HepG2 (cell line): ENCODE results near the gene UBE2N. TPM values are rescaled to one million over a fixed set of nuclear protein-coding genes. Genes with fewer than 3 reads are reported as not detected.

ENCODE experiments used
- ARID4A ChIP-seq: sonication (generic); formaldehyde crosslinking; IDR thresholded peaks from 2 replicates; pipeline ENCODE4 v1.5.0; 2020; ENCODE audit warnings: mild to moderate bottlenecking, missing genetic modification reagents, borderline replicate concordance
- FLYWCH1 ChIP-seq: sonication (generic); formaldehyde crosslinking; IDR thresholded peaks from 2 replicates; pipeline ENCODE4 v1.8.1; 2023; ENCODE audit warnings: mild to moderate bottlenecking, missing genetic modification reagents
- HMG20A ChIP-seq: IDR thresholded peaks from 2 replicates; pipeline ENCODE4 v1.6.1; 2016; ENCODE audit warnings: borderline replicate concordance
- HOXA5 ChIP-seq: sonication (generic); formaldehyde crosslinking; IDR thresholded peaks from 2 replicates; pipeline ENCODE4 v1.4.0; 2020; ENCODE audit warnings: missing genetic modification reagents
- HOXA9 ChIP-seq: sonication (generic); formaldehyde crosslinking; IDR thresholded peaks from 2 replicates; pipeline ENCODE4 v1.8.1; 2022; ENCODE audit warnings: missing genetic modification reagents, mild to moderate bottlenecking, moderate library complexity, borderline replicate concordance
- SOX5 ChIP-seq: IDR thresholded peaks from 2 replicates; pipeline ENCODE4 v1.6.1; 2016; ENCODE audit warnings: borderline replicate concordance
- STAT5B ChIP-seq: sonication (generic); formaldehyde crosslinking; IDR thresholded peaks from 2 replicates; pipeline ENCODE4 v1.4.0; 2020; ENCODE audit warnings: missing genetic modification reagents
- ZBTB10 ChIP-seq: sonication (generic); formaldehyde crosslinking; IDR thresholded peaks from 2 replicates; pipeline ENCODE4 v1.4.0; 2020; ENCODE audit warnings: missing genetic modification reagents, borderline replicate concordance
- ZBTB42 ChIP-seq: sonication (generic); formaldehyde crosslinking; IDR thresholded peaks from 2 replicates; pipeline ENCODE4 v1.5.0; 2020; ENCODE audit warnings: mild to moderate bottlenecking, missing genetic modification reagents
- ZNF34 ChIP-seq: sonication (generic); formaldehyde crosslinking; IDR thresholded peaks from 2 replicates; pipeline ENCODE4 v1.4.0; 2020; ENCODE audit warnings: mild to moderate bottlenecking, missing genetic modification reagents, borderline replicate concordance
- ZNF484 ChIP-seq: sonication (generic); formaldehyde crosslinking; IDR thresholded peaks from 2 replicates; pipeline ENCODE4 v1.5.1; 2020; ENCODE audit warnings: mild to moderate bottlenecking, low read depth, missing genetic modification reagents, borderline replicate concordance
- ZNF564 ChIP-seq: sonication (generic); formaldehyde crosslinking; IDR thresholded peaks from 2 replicates; pipeline ENCODE4 v1.8.1; 2023; ENCODE audit warnings: mild to moderate bottlenecking, missing genetic modification reagents
- polyA plus RNA-seq, 8 experiments: library from polyadenylated mRNA; depleted of rRNA in 3 of 8; stranded (reverse) in 7 of 8; unstranded in 1 of 8; fragments of >200 nt; fragmentation: Illumina TruSeq in 4 of 8; extraction: Trizol in 4 of 8; gene quantifications; 2 replicates each; pipeline versions ENCODE4 v1.2.1 to v1.2.3, GENCODE V29; 2011 to 2016; ENCODE audit warnings: low read depth in 4 of 8, missing spikeins in 1 of 8, mixed read lengths in 1 of 8; ENCODE audit not compliant: insufficient read depth in 1 of 8
- total RNA-seq, 5 experiments: library from RNA; depleted of rRNA; stranded (reverse); fragments of >200 nt; fragmentation: Illumina TruSeq; extraction: Trizol; gene quantifications; 2 replicates each; pipeline ENCODE4 v1.2.3, GENCODE V29; 2016; ENCODE audit warnings: low read depth in 1 of 5
- TF ChIP-seq, protein P1 (sequence below): sonication (generic); formaldehyde crosslinking; conservative IDR thresholded peaks from 2 replicates; pipeline ENCODE4 v1.8.0; 2022; ENCODE audit warnings: missing genetic modification reagents
- TF ChIP-seq, protein P2 (sequence below): sonication (generic); formaldehyde crosslinking; conservative IDR thresholded peaks from 2 replicates; pipeline ENCODE4 v1.4.0; 2020; ENCODE audit warnings: mild to moderate bottlenecking, missing genetic modification reagents, moderate library complexity

Gene UBE2N
- total and polyA plus RNA-seq, 2 of the 13 experiments (the other 11 are each of a cell fraction or from before 2014, with no cell fraction given) = 188 to 197 TPM

GRCh38 chr12:93377252-93378195 lies 64.2 kb downstream of the UBE2N start, which contains the start of gene NUDT4 (continued):
- TF ChIP-seq, protein P1, sequence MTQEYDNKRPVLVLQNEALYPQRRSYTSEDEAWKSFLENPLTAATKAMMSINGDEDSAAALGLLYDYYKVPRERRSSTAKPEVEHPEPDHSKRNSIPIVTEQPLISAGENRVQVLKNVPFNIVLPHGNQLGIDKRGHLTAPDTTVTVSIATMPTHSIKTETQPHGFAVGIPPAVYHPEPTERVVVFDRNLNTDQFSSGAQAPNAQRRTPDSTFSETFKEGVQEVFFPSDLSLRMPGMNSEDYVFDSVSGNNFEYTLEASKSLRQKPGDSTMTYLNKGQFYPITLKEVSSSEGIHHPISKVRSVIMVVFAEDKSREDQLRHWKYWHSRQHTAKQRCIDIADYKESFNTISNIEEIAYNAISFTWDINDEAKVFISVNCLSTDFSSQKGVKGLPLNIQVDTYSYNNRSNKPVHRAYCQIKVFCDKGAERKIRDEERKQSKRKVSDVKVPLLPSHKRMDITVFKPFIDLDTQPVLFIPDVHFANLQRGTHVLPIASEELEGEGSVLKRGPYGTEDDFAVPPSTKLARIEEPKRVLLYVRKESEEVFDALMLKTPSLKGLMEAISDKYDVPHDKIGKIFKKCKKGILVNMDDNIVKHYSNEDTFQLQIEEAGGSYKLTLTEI (CRISPR knock-in tag) = no peak
- peak; percentile 44 for TF ChIP-seq ARID4A (CRISPR knock-in tag)
- peak; percentile 11; the same call in 1 of the 2 replicates for TF ChIP-seq HOXA5 (CRISPR knock-in tag)
- TF ChIP-seq, protein P2, sequence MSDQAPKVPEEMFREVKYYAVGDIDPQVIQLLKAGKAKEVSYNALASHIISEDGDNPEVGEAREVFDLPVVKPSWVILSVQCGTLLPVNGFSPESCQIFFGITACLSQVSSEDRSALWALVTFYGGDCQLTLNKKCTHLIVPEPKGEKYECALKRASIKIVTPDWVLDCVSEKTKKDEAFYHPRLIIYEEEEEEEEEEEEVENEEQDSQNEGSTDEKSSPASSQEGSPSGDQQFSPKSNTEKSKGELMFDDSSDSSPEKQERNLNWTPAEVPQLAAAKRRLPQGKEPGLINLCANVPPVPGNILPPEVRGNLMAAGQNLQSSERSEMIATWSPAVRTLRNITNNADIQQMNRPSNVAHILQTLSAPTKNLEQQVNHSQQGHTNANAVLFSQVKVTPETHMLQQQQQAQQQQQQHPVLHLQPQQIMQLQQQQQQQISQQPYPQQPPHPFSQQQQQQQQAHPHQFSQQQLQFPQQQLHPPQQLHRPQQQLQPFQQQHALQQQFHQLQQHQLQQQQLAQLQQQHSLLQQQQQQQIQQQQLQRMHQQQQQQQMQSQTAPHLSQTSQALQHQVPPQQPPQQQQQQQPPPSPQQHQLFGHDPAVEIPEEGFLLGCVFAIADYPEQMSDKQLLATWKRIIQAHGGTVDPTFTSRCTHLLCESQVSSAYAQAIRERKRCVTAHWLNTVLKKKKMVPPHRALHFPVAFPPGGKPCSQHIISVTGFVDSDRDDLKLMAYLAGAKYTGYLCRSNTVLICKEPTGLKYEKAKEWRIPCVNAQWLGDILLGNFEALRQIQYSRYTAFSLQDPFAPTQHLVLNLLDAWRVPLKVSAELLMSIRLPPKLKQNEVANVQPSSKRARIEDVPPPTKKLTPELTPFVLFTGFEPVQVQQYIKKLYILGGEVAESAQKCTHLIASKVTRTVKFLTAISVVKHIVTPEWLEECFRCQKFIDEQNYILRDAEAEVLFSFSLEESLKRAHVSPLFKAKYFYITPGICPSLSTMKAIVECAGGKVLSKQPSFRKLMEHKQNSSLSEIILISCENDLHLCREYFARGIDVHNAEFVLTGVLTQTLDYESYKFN (CRISPR knock-in tag) = no peak
- no peak; the same call in 1 of the 2 replicates for TF ChIP-seq HOXA9
- no peak for TF ChIP-seq ZBTB10
- TF ChIP-seq STAT5B (CRISPR knock-in tag) = no peak
- TF ChIP-seq HMG20A (CRISPR knock-in tag) = no peak
- TF ChIP-seq ZNF34 (CRISPR knock-in tag) = no peak
- no peak for TF ChIP-seq ZNF484
- no peak for TF ChIP-seq SOX5 (CRISPR knock-in tag)
- no peak for TF ChIP-seq FLYWCH1 (CRISPR knock-in tag)
- TF ChIP-seq ZBTB42 (CRISPR knock-in tag) = no peak
- TF ChIP-seq ZNF564 (CRISPR knock-in tag) = 0 out of 2 replicates have a peak, but pooled peaks have one; percentile 34
